GM18499 (cell line): ENCODE results near the gene C19orf85.
"Not testable (repeated sequence)": the region's sequence is repeated elsewhere in the genome, so short reads cannot be mapped to it uniquely, and the experiment has no call there.

ENCODE experiments used
- ATAC-seq: cut with Tn5 transposase; IDR thresholded peaks from one replicate; pipeline ENCODE4 v1.9.1; 2021; ENCODE audit warnings: moderate number of reproducible peaks; ENCODE audit not compliant: insufficient read depth, unreplicated experiment

The C19orf85 gene

GRCh38 chr19:55443824-55444480 lies 20.6 kb downstream of the C19orf85 start:
- ATAC-seq, result no peak

DNA sequence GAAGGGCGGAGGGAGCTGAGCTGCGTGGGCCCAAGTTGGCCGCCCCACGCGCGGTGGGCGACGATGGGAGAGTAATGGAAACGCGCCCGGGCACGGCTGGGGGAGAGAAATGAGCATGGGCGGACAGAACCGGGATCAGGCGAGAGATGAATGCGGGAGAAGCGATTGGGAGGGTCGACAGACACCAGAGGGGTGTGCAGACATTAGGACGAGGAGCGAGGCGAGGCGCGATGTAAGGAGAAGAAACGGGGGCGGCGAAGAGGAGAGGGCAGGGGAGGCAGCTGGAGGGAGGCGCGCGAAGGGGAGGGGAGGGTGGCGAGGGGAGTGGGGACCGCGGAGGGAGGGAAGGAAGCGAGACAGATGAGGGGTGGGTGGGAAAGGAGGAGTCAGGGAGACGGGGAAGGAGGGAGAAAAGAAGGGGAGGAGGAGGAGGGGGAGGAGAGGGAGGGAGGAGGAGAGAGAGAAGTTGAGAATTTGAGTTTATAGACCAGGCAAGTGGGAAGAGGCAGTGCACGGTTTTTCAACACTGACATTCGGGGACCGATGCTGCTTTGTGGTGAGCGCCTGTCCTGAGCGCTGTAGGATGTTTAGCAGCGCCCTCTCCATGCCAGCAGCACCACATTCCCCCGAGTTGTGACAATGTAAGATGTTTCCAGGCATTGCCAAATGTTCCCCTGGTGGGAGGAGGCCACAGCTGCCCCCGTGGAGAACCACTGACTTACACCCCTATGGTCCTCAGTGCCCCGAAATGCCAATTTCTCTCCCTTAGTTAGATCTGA lies 21.3 kb downstream of the C19orf85 start, which contains the start of gene SHISA7:
SHISA7 (minus strand) TSS at position 256 of the 779 bp plus-strand sequence. CDS start 437 bp downstream, outside the sequence.
- no peak for ATAC-seq

DNA sequence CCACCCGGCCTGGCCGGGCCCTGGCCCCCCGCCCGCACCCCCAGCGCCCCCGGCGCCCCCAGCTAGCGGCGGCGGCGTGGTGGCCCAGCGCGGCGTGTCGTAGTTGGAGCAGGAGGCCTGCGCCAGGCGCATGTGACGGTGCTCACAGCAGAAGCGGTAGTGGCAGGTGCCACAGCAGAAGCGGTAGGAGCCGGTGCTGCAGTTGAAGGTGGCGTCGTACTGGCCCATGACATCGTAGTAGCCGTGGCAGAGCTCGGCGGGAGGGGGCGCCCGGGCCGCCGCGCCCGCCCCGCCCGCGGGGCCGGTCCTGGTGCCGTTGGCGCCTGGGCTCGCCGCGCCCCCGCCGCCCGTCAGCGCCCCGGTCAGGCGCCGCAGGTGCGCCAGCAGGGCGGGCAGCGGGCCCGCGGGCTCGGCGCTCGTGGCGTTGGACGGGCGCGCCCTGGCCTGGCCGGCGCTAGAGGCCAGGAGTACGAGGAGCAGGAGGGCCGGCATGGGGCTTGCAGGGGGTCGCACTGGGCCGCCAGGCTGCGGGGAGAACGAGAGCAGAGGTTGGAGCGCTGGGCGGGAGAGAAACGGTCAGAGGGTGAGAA lies 22.1 kb downstream of the C19orf85 start:
- ATAC-seq, result no peak

GRCh38 chr19:55441692-55442321 lies 22.7 kb downstream of the C19orf85 start:
- no peak for ATAC-seq

GRCh38 chr19:55441319-55441691 lies 23.2 kb downstream of the C19orf85 start:
- no peak for ATAC-seq

GRCh38 chr19:55440411-55441105 lies 24.0 kb downstream of the C19orf85 start:
- no peak for ATAC-seq

DNA sequence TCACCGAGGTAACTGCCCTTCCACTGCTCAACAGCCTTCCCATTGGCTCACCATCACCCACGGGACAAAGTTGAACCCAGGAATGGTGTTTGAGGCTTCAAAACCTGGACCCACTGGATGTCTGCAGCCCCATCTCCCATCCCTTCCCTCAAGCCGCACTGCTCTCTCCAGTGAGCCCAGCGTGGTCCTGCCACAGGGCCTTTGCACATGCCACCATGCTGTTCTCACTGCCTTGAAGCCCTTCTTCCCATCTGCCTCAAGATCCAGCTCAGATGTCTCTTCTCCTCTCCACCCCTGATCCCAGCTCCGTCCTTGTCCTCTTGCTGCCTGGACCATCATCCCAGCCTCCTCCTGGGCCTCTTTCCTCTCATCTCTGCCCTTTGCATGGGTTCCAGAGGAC lies 25.5 kb downstream of the C19orf85 start:
- no peak for ATAC-seq

DNA sequence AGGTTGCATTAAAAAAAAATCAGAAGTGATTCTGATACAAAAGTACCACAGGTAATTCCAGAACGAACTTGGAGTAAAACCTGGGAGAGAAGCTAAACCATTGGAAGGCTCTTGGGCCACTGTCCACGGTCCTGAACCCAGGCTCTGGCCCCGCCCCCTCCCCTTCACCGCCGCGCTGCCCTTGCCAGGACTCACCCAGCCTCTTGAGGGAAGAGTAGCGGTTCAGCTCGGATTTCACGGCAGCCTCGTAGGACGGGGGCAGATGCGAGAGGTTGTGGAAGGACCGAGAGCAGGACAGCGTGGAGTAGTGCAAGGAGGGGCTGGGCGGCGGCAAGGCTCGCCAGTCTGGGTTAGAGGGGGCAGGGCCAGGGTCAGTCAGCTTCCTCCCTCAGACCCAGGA lies 27.1 kb downstream of the C19orf85 start:
- no peak for ATAC-seq

- no peak for ATAC-seq
Observed at GRCh38 chr19:55436847-55437246, 27.7 kb downstream of the C19orf85 start.

GRCh38 chr19:55435020-55435419 lies 29.5 kb downstream of the C19orf85 start:
- ATAC-seq, result no peak

DNA sequence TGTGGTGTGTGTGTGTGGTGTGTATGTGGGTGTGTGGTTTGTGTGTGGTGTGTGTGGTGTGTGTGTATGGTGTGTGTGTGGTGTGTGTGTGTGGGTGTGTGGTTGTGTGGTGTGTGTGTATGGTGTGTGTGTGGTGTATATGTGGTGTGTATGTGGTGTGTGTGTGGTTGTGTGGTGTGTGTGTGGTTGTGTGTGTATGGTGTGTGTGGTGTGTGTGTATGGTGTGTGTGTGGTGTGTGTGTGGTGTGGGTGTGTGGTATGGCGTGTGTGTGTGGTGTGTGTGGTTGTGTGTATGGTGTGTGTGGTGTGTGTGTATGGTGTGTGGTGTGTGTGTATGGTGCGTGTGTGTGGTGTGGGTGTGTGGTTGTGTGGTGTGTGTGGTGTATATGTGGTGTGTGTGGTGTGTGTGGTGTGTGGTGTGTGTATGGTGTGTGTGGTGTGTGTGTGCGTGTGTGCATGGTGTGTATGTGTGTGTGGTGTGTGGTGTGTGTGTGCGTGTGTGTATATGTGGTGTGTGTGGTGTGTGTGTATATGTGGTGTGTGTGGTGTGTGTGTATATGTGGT lies 30.1 kb downstream of the C19orf85 start:
- ATAC-seq, result no peak

- ATAC-seq, result no peak
Observed at GRCh38 chr19:55433292-55433691, 31.3 kb downstream of the C19orf85 start.

DNA sequence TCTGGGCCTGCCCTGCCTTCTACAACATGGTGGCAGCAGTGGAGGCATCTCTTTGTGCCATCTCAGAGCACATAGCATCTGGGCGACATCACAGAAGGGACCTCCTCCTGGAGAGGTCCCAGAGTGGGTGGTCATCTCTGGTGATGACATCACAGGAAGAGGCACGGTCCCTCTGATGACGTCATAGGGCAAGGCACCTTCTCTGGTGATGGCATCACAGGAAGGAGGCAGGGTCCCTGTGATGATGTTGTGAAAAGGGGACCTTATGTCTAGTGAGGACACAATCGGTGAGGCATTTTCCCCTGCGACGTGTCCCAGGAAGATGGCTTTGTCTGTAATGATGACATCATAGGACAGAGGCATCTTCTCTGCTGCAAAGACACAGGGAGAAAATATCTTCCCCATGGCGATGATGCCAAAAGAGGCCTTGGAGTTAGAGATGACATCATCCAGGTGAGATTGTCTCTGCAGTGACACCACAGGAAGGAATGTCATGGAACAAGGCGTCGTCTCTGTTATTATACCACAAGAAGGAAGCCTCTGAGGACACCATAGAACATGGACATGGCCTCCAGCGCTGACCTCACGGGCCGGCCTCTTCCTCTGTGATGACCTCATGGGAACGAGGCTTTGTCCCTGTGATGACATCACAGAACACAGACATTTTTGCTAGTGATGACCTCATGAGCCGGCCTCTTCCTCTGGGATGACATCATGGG lies 32.2 kb downstream of the C19orf85 start:
- ATAC-seq, result no peak

- no peak for ATAC-seq
Observed at GRCh38 chr19:55431183-55431582, 33.4 kb downstream of the C19orf85 start.

DNA sequence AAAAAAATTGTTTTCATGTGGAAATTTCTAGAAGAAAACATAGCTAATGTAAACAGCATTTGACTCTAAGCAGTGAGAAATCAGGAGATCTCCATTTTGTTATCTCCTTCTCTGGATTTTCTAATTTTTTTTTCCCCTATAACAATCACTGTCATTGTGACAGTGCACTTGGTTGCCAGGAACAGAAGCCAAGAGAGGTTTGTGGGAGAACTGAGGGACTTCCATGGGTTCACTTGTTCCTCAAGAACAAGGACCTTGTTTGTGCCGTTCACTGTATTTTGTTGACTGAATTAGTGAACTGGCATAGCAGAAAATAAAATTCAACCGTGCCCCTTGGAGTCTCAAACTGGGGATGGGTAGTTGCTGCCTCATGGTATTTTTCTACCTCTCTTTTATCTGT lies 38.5 kb downstream of the C19orf85 start:
- ATAC-seq, result no peak

- no peak for ATAC-seq
Observed at GRCh38 chr19:55424518-55424917, 40.0 kb downstream of the C19orf85 start.

GRCh38 chr19:55423225-55424005 lies 41.1 kb downstream of the C19orf85 start:
- ATAC-seq, result no peak

- not testable (repeated sequence) for ATAC-seq
Observed at GRCh38 chr19:55421281-55421680, 43.3 kb downstream of the C19orf85 start.
